ENCODE data around the gene ASB3.

- TF ChIP-seq CTCF (IDR thresholded peaks at IDR 0.05) (no peak), POLR2A (IDR thresholded peaks at IDR 0.05) (no peak)
These were observed 24.8 kb upstream of the ASB3 start for GRCh38 chr2:53811601-53812000.

All from body of pancreas (tissue), 4 donors.